CD4-positive, alpha-beta T cell treated with Interleukin-12 subunit alpha and Interleukin-12 subunit beta, for 1 hour (primary cell): ENCODE data around the gene LCN12.
A peak's percentile ranks its signal among the peaks of the same experiment; 100 is the strongest.

Source experiments
- DNase-seq: peaks from one replicate; pipeline ENCODE4 v3.0.0-alpha.2; 2020

Gene LCN12, protein sequence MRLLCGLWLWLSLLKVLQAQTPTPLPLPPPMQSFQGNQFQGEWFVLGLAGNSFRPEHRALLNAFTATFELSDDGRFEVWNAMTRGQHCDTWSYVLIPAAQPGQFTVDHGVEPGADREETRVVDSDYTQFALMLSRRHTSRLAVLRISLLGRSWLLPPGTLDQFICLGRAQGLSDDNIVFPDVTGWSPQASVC

GRCh38 chr9:136951541-136952320 is at the start of gene LCN12:
Gene LCN12, plus strand, starts transcription at chr9:136952273. Its CDS starts 55 bp downstream, at chr9:136952328.
- DNase-seq = no peak

DNA sequence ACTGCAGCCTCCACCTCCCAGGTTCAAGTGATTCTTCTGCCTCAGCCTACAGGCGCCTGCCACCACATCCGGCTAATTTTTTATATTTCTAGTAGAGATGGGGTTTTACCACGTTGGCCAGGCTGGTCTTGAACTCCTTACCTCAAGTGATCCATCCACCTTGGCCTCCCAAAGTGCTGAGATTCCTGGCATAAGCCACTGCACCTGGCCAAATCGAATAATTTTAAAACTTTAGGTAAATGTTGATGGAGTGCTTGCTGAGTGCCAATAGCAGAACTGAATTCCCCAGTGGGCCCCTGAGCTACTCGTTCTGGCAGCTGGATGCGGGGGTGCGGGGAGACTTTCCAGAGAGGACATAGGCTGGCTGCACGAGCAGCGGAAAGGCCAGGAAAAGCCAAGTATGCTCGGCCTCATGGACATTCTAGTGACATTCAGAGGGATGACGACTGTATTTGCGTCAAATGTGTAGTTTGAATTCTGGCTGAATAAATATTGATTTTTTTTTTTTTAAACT is 49.0 kb upstream of the LCN12 start:
- DNase-seq = peak; percentile 49

GRCh38 chr9:136906266-136906665 is 45.8 kb upstream of the LCN12 start:
- no peak for DNase-seq

DNA sequence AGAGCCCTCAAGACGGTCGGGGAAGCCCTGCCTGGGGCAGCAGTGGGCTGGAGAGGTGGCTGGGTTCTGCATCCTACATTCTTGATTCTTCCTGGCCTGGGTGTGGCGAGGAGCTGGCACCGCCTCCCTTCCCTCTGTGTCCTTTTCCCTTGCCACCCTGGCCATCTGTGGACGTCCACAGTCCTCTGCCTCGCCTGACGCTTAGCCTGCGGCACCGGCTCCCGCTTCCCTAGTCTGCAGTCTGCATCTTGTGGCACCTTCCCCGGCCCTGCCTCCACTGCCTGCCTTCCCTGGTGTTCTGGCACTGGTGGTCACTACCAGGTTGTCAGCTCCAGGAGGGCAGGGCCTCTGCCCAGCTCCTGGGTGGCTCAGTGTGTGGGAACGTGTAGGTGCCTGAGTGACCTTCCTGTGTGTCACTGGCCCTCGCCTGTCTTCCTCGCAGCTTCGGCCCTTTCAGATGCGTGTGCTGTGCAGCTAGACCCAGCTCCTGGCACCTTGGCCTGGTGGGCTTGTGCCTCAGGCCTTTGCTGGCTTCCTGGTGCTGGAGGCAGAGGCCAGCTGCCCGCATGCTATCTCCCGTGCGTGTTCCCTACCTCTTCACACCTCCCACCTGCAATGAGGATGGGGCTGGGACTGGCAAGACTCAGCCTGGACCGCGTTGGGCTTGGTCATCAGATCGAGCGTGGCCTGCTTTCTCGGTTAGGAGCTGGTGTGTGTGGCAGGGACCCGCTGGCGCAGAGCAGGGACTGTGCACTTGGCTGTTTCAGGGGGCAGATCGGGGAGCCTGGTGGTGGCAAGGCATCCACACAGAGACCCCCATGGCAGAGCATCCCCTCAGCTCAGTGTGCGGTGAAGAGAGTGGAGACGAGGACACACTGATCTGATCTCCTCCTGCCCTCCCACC is 44.8 kb upstream of the LCN12 start:
- DNase-seq = no peak

GRCh38 chr9:136910197-136910900 is 41.7 kb upstream of the LCN12 start:
- no peak for DNase-seq

- no peak for DNase-seq
These were observed 41.2 kb upstream of the LCN12 start for GRCh38 chr9:136910901-136911245.

- DNase-seq = no peak
These were observed 38.2 kb upstream of the LCN12 start for GRCh38 chr9:136913701-136914438.

- no peak for DNase-seq
These were observed 36.3 kb upstream of the LCN12 start for GRCh38 chr9:136915632-136916329.

- no peak for DNase-seq
These were observed 35.5 kb upstream of the LCN12 start for GRCh38 chr9:136916330-136917184.

DNA sequence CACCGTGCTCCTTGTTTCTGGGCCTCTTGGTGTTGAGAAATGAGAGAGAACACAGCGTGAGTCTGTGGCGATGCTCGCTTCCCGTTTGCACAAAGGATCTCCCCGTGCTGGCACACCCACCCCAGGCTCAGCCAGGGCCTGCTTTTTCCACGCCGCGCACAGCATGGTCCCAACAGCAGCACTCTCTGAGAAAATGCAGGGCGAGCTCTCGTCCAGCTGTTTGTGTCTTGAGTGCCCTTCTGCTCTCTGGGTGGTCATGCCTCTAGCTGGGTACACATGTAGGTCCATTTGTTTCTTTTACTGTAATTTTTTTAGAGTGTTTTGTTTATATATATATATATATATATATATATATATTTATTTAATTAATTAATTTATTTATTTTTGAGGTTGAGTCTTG is 34.2 kb upstream of the LCN12 start:
- no peak for DNase-seq

DNA sequence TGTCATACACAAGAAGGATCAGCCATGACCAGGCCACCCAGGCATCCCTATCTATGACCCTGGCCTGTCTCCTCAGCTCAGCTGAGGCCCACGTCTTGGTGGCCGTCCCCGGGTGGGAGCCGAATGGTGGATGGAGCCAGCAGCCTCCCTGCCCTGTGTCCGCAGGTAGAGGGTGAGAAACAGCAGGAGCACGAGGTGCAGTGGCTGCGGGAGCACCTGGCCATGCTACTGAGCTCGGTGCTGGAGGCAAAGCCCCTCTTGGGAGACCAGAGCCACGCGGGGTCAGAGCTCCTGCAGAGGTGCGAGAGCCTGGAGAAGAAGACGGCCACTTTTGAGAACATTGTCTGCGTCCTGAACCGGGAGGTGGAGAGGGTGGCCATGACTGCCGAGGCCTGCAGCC is 32.0 kb upstream of the LCN12 start:
- no peak for DNase-seq

- DNase-seq = no peak
These were observed 31.3 kb upstream of the LCN12 start for GRCh38 chr9:136920734-136921231.

- no peak for DNase-seq
These were observed 30.8 kb upstream of the LCN12 start for GRCh38 chr9:136921307-136921706.

DNA sequence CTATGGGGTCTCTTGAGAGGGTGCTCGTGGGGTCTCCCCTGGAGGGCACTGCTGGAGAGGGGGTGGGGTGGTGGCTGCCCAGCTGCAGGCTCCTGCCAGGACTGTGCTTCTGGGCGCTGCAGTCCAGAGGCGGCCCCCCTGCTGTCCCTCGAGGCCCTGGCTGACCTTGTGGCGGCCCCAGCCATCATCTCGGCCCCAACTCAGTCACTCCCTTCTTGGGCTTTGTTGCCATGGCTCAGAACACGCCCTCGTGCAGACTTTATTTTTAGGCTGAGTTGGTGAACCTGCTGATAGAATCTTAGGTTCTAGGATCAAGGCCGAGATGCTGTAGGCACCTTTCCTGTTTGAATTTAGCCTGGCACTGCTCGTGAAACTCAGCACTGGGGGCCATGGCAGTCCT is 30.4 kb upstream of the LCN12 start:
- no peak for DNase-seq

DNA sequence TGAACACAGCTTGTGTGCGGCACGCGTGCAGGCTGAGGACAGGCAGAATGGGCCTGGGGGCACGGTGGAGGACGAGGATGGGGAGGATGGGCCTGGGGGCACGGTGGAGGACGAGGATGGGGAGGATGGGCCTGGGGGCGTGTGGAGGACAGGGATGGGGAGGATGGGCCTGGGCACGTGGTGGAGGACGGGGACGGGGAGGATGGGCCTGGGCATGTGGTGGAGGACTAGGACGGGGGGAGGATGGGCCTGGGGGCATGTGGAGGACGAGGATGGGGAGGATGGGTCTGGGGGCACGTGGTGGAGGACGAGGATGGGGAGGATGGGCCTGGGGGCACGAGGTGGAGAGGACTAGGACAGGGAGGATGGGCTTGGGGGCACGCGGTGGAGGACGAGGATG is 29.5 kb upstream of the LCN12 start:
- DNase-seq = no peak

DNA sequence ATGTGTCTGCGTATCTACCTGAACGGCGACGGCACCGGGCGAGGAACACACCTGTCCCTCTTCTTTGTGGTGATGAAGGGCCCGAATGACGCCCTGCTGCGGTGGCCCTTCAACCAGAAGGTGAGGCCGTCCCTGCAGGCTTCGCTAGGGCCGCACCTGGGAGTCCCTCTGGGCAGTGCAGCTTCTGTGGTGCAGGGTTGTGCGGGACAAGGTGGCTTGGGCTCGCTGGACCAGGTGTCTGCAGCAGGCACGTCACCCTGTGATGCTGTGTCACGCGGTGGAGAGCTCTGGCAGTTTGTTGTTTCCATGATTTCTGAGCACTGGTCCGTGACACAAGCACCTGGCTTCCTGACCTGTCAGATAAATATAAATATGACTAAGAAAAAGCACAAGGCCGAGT is 28.2 kb upstream of the LCN12 start:
- DNase-seq = no peak

- DNase-seq = no peak
These were observed 26.5 kb upstream of the LCN12 start for GRCh38 chr9:136925414-136926153.

DNA sequence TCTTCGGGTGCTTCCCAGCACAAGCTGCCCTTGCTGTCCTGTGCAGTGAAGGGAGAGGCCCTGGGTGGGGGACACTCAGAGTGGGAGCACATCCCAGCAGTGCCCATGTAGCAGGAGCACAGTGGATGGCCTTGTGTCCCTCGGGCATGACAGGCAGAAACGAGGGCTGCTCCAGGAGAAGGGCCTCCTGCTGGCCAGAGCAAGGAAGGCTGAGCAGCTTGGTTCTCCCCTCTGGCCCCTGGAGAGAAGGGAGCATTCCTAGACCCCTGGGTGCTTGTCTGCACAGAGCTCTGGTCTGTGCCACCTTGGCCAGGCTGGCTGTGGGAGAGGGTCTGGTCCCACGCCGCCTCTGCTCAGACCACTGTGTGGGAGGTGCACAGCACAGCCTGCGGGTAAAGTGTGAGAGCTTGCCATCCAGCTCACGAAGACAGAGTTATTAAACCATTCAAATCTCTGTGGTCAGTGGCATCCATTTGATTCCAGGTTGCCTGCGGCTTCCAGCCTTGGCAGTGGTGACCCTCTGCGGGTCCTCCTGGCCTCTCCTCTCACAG is 25.8 kb upstream of the LCN12 start:
- DNase-seq = no peak

GRCh38 chr9:136926749-136927148 is 25.3 kb upstream of the LCN12 start:
- no peak for DNase-seq
